HepG2 (cell line): Measurements from ENCODE around the gene UQCRFS1. TPM values are rescaled to one million over a fixed set of nuclear protein-coding genes. Genes with fewer than 3 reads are reported as not detected.
"Not testable (repeated sequence)": the region's sequence is repeated elsewhere in the genome, so short reads cannot be mapped to it uniquely, and the experiment has no call there.

Experiments used
- ATAC-seq: fragments of 200-7000 bp; cut with Tn5 transposase; 3 replicates; pipeline ENCODE4 v1.9.1; 2020; ENCODE audit warnings: mild to moderate bottlenecking, moderate library complexity
- BruUV-seq: library from RNA; stranded (reverse); fragments of 400-500 nt; replicated peaks from 2 replicates; lab custom pipeline; 2021; lab: Mats Ljungman, UMichigan
- CTCF ChIA-PET: fragments of 300-600 bp; formaldehyde crosslinking; extraction: SDS; loops from one replicate; lab custom pipeline; 2021; ENCODE audit warnings: low total read pairs, inconsistent platforms, low intra/inter-chr PET ratio; lab: Yijun Ruan, JAX
- POLR2A ChIA-PET: fragments of 350-600 bp; sonication (Branson Sonifier 250); formaldehyde crosslinking; loops from one replicate; lab custom pipeline; 2020; ENCODE audit warnings: antibody characterized with exemption, inconsistent platforms; lab: Yijun Ruan, JAX
- DNase-seq: peaks from one replicate; pipeline ENCODE4 v3.0.0-alpha.2; 2015; ENCODE audit warnings: low spot score
- FAIRE-seq: peaks from 3 replicates; lab custom pipeline; 2011; peaks lifted over from hg19 to GRCh38; lab: Jason Lieb, UNC
- H2AFZ ChIP-seq: one replicate; pipeline ENCODE4 v1.6.1; 2011; ENCODE audit warnings: low read length, inconsistent platforms
- H3K27ac ChIP-seq: fragments of 300-600 bp; 3 replicates; pipeline ENCODE4 v1.8.0; 2011; ENCODE audit warnings: mixed run types, mild to moderate bottlenecking, mixed read lengths, low read length, inconsistent platforms; ENCODE audit not compliant: insufficient read depth; ENCODE audit errors: extremely low read length
- H3K27me3 ChIP-seq, 2 experiments: fragments of 200-600 bp in 1 of 2; 2 replicates in 1 of 2; 3 replicates in 1 of 2; pipeline versions ENCODE4 v1.6.0 to v1.8.0; 2011; ENCODE audit warnings: low read length in 2 of 2, mild to moderate bottlenecking in 2 of 2, moderate library complexity in 2 of 2, inconsistent platforms in 1 of 2; ENCODE audit not compliant: insufficient read depth in 2 of 2, control insufficient read depth in 1 of 2
- H3K36me3 ChIP-seq, 2 experiments: fragments of 200-600 bp in 1 of 2; replicated peaks in 1 of 2; 2 replicates in 1 of 2; 3 replicates in 1 of 2; pipeline versions ENCODE4 v1.5.1 to v1.8.0; 2011; ENCODE audit warnings: low read length in 2 of 2, inconsistent platforms in 1 of 2; ENCODE audit not compliant: insufficient read depth in 2 of 2, control insufficient read depth in 1 of 2
- H3K4me1 ChIP-seq: 2 replicates; pipeline ENCODE4 v1.5.1; 2012; ENCODE audit warnings: low read length, inconsistent platforms; ENCODE audit not compliant: insufficient read depth
- H3K4me2 ChIP-seq: 2 replicates; pipeline ENCODE4 v1.6.0; 2011; ENCODE audit warnings: low read depth, low read length, inconsistent platforms
- H3K4me3 ChIP-seq, 3 experiments: fragments of 200-600 bp in 1 of 3; sonication (generic), shearing (Covaris generic) in 1 of 3; replicated peaks in 1 of 3; 2 replicates each; pipeline ENCODE4 v1.5.1; 2011 to 2016; ENCODE audit warnings: low read length in 3 of 3, inconsistent platforms in 2 of 3, low read depth in 2 of 3, mild to moderate bottlenecking in 2 of 3, control low read depth in 1 of 3, mixed read lengths in 1 of 3; ENCODE audit not compliant: insufficient read depth in 1 of 3
- H3K79me2 ChIP-seq: one replicate; pipeline ENCODE4 v1.6.1; 2011; ENCODE audit warnings: low read length, inconsistent platforms; ENCODE audit not compliant: insufficient read depth
- H3K9ac ChIP-seq: 2 replicates; pipeline ENCODE4 v1.6.0; 2011; ENCODE audit warnings: mild to moderate bottlenecking, low read depth, low read length, inconsistent platforms; ENCODE audit not compliant: insufficient read depth
- H3K9me3 ChIP-seq: 2 replicates; pipeline ENCODE4 v1.5.1; 2012; ENCODE audit warnings: mild to moderate bottlenecking, low read length
- H4K20me1 ChIP-seq: 2 replicates; pipeline ENCODE4 v1.6.0; 2011; ENCODE audit warnings: inconsistent platforms, mild to moderate bottlenecking, low read length, moderate library complexity; ENCODE audit not compliant: insufficient read depth
- CREM ChIP-seq, 2 experiments: sonication (generic) in 1 of 2; formaldehyde crosslinking in 1 of 2; IDR thresholded peaks; 2 replicates each; pipeline versions ENCODE4 v1.4.0 to v1.6.1; 2016 to 2020; ENCODE audit warnings: antibody characterized with exemption in 1 of 2, mild to moderate bottlenecking in 1 of 2, missing genetic modification reagents in 1 of 2
- KMT2B ChIP-seq: IDR thresholded peaks from 2 replicates; pipeline ENCODE4 v1.6.1; 2016; ENCODE audit warnings: missing genetic modification reagents, missing compliant biosample characterization
- LCORL ChIP-seq, 2 experiments: fragments of 450-650 bp in 1 of 2; sonication (generic) in 1 of 2; formaldehyde crosslinking in 1 of 2; IDR thresholded peaks; 2 replicates each; pipeline versions ENCODE4 v1.5.0 to v1.6.1; 2017 to 2020; ENCODE audit warnings: antibody characterized with exemption in 1 of 2, missing genetic modification reagents in 1 of 2
- PHF5A ChIP-seq: IDR thresholded peaks from one replicate; pipeline ENCODE4 v1.6.1; 2018; ENCODE audit warnings: low read depth, missing genetic modification reagents; ENCODE audit not compliant: unreplicated experiment
- POLR2A ChIP-seq, 2 experiments: IDR thresholded peaks; 2 replicates each; pipeline ENCODE4 v1.6.1; 2011; ENCODE audit warnings: low read depth in 2 of 2, low read length in 2 of 2, mild to moderate bottlenecking in 1 of 2, moderate library complexity in 1 of 2; ENCODE audit not compliant: insufficient read depth in 1 of 2
- PRMT3 ChIP-seq: sonication (generic); formaldehyde crosslinking; IDR thresholded peaks from 2 replicates; pipeline ENCODE4 v1.8.1; 2022; ENCODE audit warnings: low read depth, mild to moderate bottlenecking, moderate library complexity, missing genetic modification reagents, borderline replicate concordance
- REPIN1 ChIP-seq: sonication (generic); formaldehyde crosslinking; IDR thresholded peaks from 2 replicates; pipeline ENCODE4 v1.8.0; 2022; ENCODE audit warnings: missing genetic modification reagents, low read depth, mild to moderate bottlenecking, borderline replicate concordance
- SAP130 ChIP-seq: IDR thresholded peaks from 2 replicates; pipeline ENCODE4 v1.6.1; 2016; ENCODE audit warnings: low read depth
- SIN3A ChIP-seq: IDR thresholded peaks from 2 replicates; pipeline ENCODE4 v1.6.1; 2011; ENCODE audit warnings: low read depth, mild to moderate bottlenecking, control low read depth, low read length, borderline replicate concordance
- SIX4 ChIP-seq: sonication (generic); formaldehyde crosslinking; IDR thresholded peaks from 2 replicates; pipeline ENCODE4 v1.4.0; 2020; ENCODE audit warnings: missing genetic modification reagents
- TGIF2 ChIP-seq: IDR thresholded peaks from 2 replicates; pipeline ENCODE4 v1.6.1; 2016; ENCODE audit warnings: control low read depth, missing compliant biosample characterization
- ZBTB20 ChIP-seq: sonication (generic); formaldehyde crosslinking; IDR thresholded peaks from 2 replicates; pipeline ENCODE4 v1.8.1; 2023; ENCODE audit warnings: missing genetic modification reagents, low read depth, mild to moderate bottlenecking, borderline replicate concordance
- ZNF616 ChIP-seq: sonication (generic); formaldehyde crosslinking; IDR thresholded peaks from 2 replicates; pipeline ENCODE4 v1.5.0; 2020; ENCODE audit warnings: low read depth, mild to moderate bottlenecking, missing genetic modification reagents
- ZNF772 ChIP-seq: sonication (generic); formaldehyde crosslinking; IDR thresholded peaks from 2 replicates; pipeline ENCODE4 v1.5.0; 2020; ENCODE audit warnings: mild to moderate bottlenecking, missing genetic modification reagents
- ZNF777 ChIP-seq: sonication (generic); formaldehyde crosslinking; IDR thresholded peaks from 2 replicates; pipeline ENCODE4 v1.4.0; 2020; ENCODE audit warnings: missing genetic modification reagents
- ZSCAN31 ChIP-seq: sonication (generic); formaldehyde crosslinking; IDR thresholded peaks from 2 replicates; pipeline ENCODE4 v1.5.0; 2020; ENCODE audit warnings: low read depth, mild to moderate bottlenecking, missing genetic modification reagents
- WGBS: methylation state at CpG from one replicate; pipeline ENCODE4 v1.1.6; 2017; ENCODE audit warnings: low lambda C conversion rate; 5-methylcytosine and 5-hydroxymethylcytosine counted together
- in situ Hi-C: cut with HindIII; loops from 2 replicates; pipeline ENCODE4 v1.10.0; 2017; ENCODE audit warnings: low pct_unique_long_range_greater_than_20kb; ENCODE audit not compliant: extremely low pct_ligation_motif_present
- intact Hi-C: fragments of 100-400 bp; cut with micrococcal nuclease; formaldehyde crosslinking; loops from one replicate; pipeline ENCODE4 v1.10.0; 2022; ENCODE audit not compliant: unreplicated experiment
- polyA plus RNA-seq, 8 experiments: library from polyadenylated mRNA; depleted of rRNA in 3 of 8; stranded (reverse) in 7 of 8; unstranded in 1 of 8; fragments of >200 nt; fragmentation: Illumina TruSeq in 4 of 8; extraction: Trizol in 4 of 8; gene quantifications; 2 replicates each; pipeline versions ENCODE4 v1.2.1 to v1.2.3, GENCODE V29; 2011 to 2016; ENCODE audit warnings: low read depth in 4 of 8, missing spikeins in 1 of 8, mixed read lengths in 1 of 8; ENCODE audit not compliant: insufficient read depth in 1 of 8
- total RNA-seq, 5 experiments: library from RNA; depleted of rRNA; stranded (reverse); fragments of >200 nt; fragmentation: Illumina TruSeq; extraction: Trizol; gene quantifications; 2 replicates each; pipeline ENCODE4 v1.2.3, GENCODE V29; 2016; ENCODE audit warnings: low read depth in 1 of 5

Gene UQCRFS1
- total and polyA plus RNA-seq, 2 of the 13 experiments (the other 11 are each of a cell fraction or from before 2014, with no cell fraction given), result 49.5 to 51.1 TPM

DNA sequence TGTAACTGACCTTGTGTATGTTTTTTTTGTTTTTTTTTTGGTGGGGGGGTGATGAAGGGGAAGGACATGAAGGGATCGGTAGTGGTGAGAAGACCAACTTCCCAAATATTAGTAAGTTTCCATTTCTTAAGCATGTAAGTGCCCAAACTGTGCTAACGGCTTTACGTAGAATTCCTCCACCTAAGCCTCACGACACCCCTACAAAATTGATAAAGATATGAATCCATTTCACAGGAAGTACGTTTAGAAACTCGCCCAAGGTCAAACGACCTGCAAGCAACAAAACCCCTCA lies 649 bp downstream of the UQCRFS1 start:
- H3K9ac ChIP-seq, result peak overlapping the region; percentile 99
- ATAC-seq (no peak), FAIRE-seq (no peak), DNase-seq (no peak)
- 3% methylated on average over 7 of the region's 7 CpGs for WGBS
- ChIA-PET POLR2A (interaction anchor here (1.2 kb wide), 1 partner anchor 10 kb away, joined by 3 read pairs; no protein-coding TSS in a partner anchor), CTCF (no interaction called here)
- no peaks in the 10 kb centered on the region for H3K9me3 ChIP-seq
- TF ChIP-seq LCORL (IDR thresholded peaks at IDR 0.05), result no peak
- TF ChIP-seq LCORL (CRISPR knock-in tag; IDR thresholded peaks at IDR 0.05), result no peak
- no peak for TF ChIP-seq ZNF616 (CRISPR knock-in tag)
- no peak for TF ChIP-seq ZNF772 (CRISPR knock-in tag)
- TF ChIP-seq POLR2A (IDR thresholded peaks at IDR 0.05; ENCODE audit: insufficient read depth in 1 of 2, low read depth in 2 of 2, low read length in 2 of 2), result 0 out of 4 replicates have a peak, but pooled peaks of 1 of the 2 experiments have one; percentile 8
- TF ChIP-seq REPIN1 (CRISPR knock-in tag), result no peak
- TF ChIP-seq ZBTB20, result no peak
- intact Hi-C loops (no loop called here), in situ Hi-C loops (no loop called here)
- peak overlapping the region; percentile 81 for H3K27ac ChIP-seq
- H4K20me1 ChIP-seq, result peaks cover 30% of the 10 kb centered on the region
- H3K4me1 ChIP-seq, result peaks cover 29% of the 10 kb centered on the region
- H3K79me2 ChIP-seq, result peaks cover 42% of the 10 kb centered on the region
- H2AFZ ChIP-seq, result no peak overlapping the region
- H3K4me3 ChIP-seq, result peak overlapping the region; percentile 66 to 89 (median 83)
- 0 out of 5 replicates have a peak, but pooled peaks cover 0 to 6% of the 10 kb centered on the region in 2 experiments for H3K36me3 ChIP-seq
- no peaks in the 10 kb centered on the region; a peak in 1 of 5 replicates for H3K27me3 ChIP-seq
- no TSS peak for BruUV-seq
- H3K4me2 ChIP-seq, result peak overlapping the region; percentile 88

DNA sequence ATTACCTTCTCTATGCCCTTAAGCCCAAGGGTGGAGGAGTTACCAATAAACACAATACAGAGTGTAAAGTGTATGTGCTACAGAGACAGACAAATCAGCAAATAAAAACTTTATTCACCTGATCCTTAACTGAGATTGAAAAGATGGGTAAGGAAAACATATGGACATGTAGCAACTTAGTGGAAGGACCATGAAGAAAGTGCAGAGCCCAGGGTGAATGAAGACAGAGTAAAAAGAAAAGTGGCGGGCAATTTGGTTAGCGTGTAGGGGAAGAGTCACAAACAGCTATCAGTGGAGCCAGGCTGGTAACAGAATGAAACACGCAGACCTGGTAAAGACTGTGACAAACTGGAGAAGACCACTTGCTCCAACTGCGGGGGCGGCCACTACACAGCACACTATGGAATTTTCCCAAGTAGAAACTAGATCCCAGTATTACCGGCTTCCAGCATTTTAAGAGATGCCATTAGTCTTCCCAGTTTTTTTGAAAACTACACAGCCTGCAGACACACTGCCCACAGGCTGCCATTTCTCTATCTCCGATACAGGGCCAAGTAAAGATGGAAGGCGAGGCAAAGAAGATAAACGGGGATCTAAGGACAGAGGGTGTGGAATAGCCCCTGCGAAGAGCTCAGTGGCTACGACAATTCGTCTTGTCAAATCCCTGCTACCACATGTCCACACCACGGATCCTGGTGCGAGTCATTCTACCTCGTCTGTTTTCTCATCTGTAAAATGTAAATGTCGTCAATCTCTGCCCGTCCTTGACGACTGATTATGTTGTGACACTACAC lies 1.2 kb downstream of the UQCRFS1 start:
- no peak for FAIRE-seq

DNA sequence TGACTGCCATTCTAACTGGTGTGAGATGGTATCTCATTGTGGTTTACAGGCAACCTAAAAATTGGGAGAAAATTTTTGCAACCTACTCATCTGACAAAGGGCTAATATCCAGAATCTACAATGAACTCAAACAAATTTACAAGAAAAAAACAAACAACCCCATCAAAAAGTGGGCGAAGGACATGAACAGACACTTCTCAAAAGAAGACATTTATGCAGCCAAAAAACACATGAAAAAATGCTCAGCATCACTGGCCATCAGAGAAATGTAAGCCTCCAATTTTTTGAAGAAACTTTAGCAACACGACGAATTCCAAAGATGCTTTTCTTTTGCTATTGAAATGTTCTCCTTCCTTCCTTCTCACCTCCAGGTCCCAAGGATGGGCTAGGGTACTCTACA lies 1.9 kb downstream of the UQCRFS1 start:
- H3K4me1 ChIP-seq, result peaks cover 29% of the 10 kb centered on the region
- ATAC-seq, H3K9ac ChIP-seq, intact Hi-C loops, H3K9me3 ChIP-seq, H3K27me3 ChIP-seq, FAIRE-seq, H2AFZ ChIP-seq, CTCF ChIA-PET, H3K27ac ChIP-seq, in situ Hi-C loops, DNase-seq, BruUV-seq, POLR2A ChIA-PET: not testable (repeated sequence)
- peaks cover 30% of the 10 kb centered on the region for H4K20me1 ChIP-seq
- H3K4me2 ChIP-seq, result peak overlapping the region; percentile 88
- peak overlapping the region in 1 of 3 experiments; percentile 83; a peak in 4 of 6 replicates for H3K4me3 ChIP-seq
- H3K79me2 ChIP-seq, result peaks cover 42% of the 10 kb centered on the region
- peaks cover 3 to 16% of the 10 kb centered on the region in 2 experiments; a peak in 3 of 5 replicates for H3K36me3 ChIP-seq
- over 99% methylated on average over 3 of the region's 3 CpGs for WGBS

More for the DNA sequence above, 1.2 kb downstream of the UQCRFS1 start:
- peak overlapping the region; percentile 66 to 89 (median 83) for H3K4me3 ChIP-seq
- peaks cover 42% of the 10 kb centered on the region for H3K79me2 ChIP-seq
- H3K9me3 ChIP-seq, result no peaks in the 10 kb centered on the region
- peak overlapping the region; percentile 81 for H3K27ac ChIP-seq
- POLR2A ChIA-PET, result interaction anchor here (1.2 kb wide), 1 partner anchor 9 kb away, joined by 3 read pairs; no protein-coding TSS in a partner anchor
- H4K20me1 ChIP-seq, result peaks cover 30% of the 10 kb centered on the region
- H2AFZ ChIP-seq, result no peak overlapping the region
- in situ Hi-C loops, result no loop called here
- H3K9ac ChIP-seq, result peak overlapping the region; percentile 99
- 9% methylated on average over 15 of the region's 18 CpGs for WGBS
- H3K27me3 ChIP-seq, result no peaks in the 10 kb centered on the region; a peak in 1 of 5 replicates
- TF ChIP-seq TGIF2 (CRISPR knock-in tag), result 0 out of 2 replicates have a peak, but pooled peaks have one; percentile 51
- no peak for TF ChIP-seq SIX4 (CRISPR knock-in tag)
- TF ChIP-seq SIN3A, result peak; percentile 27; the same call in 1 of the 2 replicates
- 0 out of 4 replicates have a peak, but pooled peaks of 1 of the 2 experiments have one; percentile 34 for TF ChIP-seq POLR2A (IDR thresholded peaks at IDR 0.05; ENCODE audit: insufficient read depth in 1 of 2, low read depth in 2 of 2, low read length in 2 of 2)
- 0 out of 2 replicates have a peak, but pooled peaks have one; percentile 20 for TF ChIP-seq KMT2B (CRISPR knock-in tag)
- TF ChIP-seq CREM (IDR thresholded peaks at IDR 0.05), result 0 out of 2 replicates have a peak, but pooled peaks have one; percentile 20
- TF ChIP-seq CREM (CRISPR knock-in tag; IDR thresholded peaks at IDR 0.05), result no peak
- 0 out of 2 replicates have a peak, but pooled peaks have one; percentile 2 for TF ChIP-seq ZSCAN31 (CRISPR knock-in tag)
- TF ChIP-seq PRMT3 (CRISPR knock-in tag), result no peak
- TF ChIP-seq SAP130 (CRISPR knock-in tag), result 0 out of 2 replicates have a peak, but pooled peaks have one; percentile 17
- TF ChIP-seq ZNF777 (CRISPR knock-in tag), result peak; percentile 14; the same call in 1 of the 2 replicates
- no peak for TF ChIP-seq PHF5A
- TF ChIP-seq, all 625 proteins: peak for 8
- Histone ChIP-seq H3K36me3 (peaks cover 0 to 9% of the 10 kb centered on the region in 2 experiments; a peak in 2 of 5 replicates), H3K4me1 (peaks cover 29% of the 10 kb centered on the region), H3K4me2 (peak overlapping the region; percentile 88)
- peak; percentile 20 for ATAC-seq
- CTCF ChIA-PET, result no interaction called here
- intact Hi-C loops, result no loop called here
- peak; percentile 7 for DNase-seq
- BruUV-seq, result TSS peak; percentile 62
